GM12878 (cell line): ENCODE data around the gene CDKL5.

ENCODE experiments used
- CTCF ChIP-seq, 3 experiments: IDR thresholded peaks in 2 of 3; conservative IDR thresholded peaks in 1 of 3; 2 replicates each; pipeline ENCODE4 v1.5.1; 2011; ENCODE audit warnings: low read depth in 3 of 3, low read length in 3 of 3, mild to moderate bottlenecking in 3 of 3, control low read depth in 2 of 3, moderate library complexity in 2 of 3, inconsistent platforms in 1 of 3, mixed read lengths in 1 of 3; ENCODE audit not compliant: control insufficient read depth in 2 of 3, insufficient read depth in 1 of 3; ENCODE audit errors: extremely low read depth in 1 of 3
- E2F8 ChIP-seq: fragments of 450-650 bp; IDR thresholded peaks from 2 replicates; pipeline ENCODE4 v1.6.1; 2018; ENCODE audit warnings: mild to moderate bottlenecking, low read depth, moderate library complexity; ENCODE audit not compliant: partially characterized antibody
- EZH2 ChIP-seq: IDR thresholded peaks from 2 replicates; pipeline ENCODE4 v1.6.1; 2012; ENCODE audit warnings: low read depth, mild to moderate bottlenecking, control low read depth, inconsistent platforms, low read length, borderline replicate concordance; ENCODE audit not compliant: control insufficient read depth
- RAD21 ChIP-seq: IDR thresholded peaks from 2 replicates; pipeline ENCODE4 v1.6.1; 2011; ENCODE audit warnings: mild to moderate bottlenecking, low read depth, low read length, moderate library complexity; ENCODE audit not compliant: insufficient read depth
- SIX5 ChIP-seq: IDR thresholded peaks from 2 replicates; pipeline ENCODE4 v1.6.1; 2011; ENCODE audit warnings: mild to moderate bottlenecking, low read depth, low read length, moderate library complexity; ENCODE audit not compliant: severe bottlenecking
- SUZ12 ChIP-seq: fragments of 200-600 bp; sonication (generic); IDR thresholded peaks from one replicate; pipeline ENCODE4 v1.6.1; 2018; ENCODE audit warnings: antibody characterized with exemption, mild to moderate bottlenecking; ENCODE audit not compliant: unreplicated experiment
- USF2 ChIP-seq: IDR thresholded peaks from 2 replicates; pipeline ENCODE4 v1.6.1; 2011; ENCODE audit warnings: low read depth, low read length, improper control_type of control experiment, borderline replicate concordance
- ZBTB40 ChIP-seq: fragments of 450-650 bp; IDR thresholded peaks from 2 replicates; pipeline ENCODE4 v1.6.1; 2016; ENCODE audit warnings: mild to moderate bottlenecking, moderate library complexity, borderline replicate concordance

GRCh38 chrX:18582910-18583493 lies 157.6 kb downstream of the CDKL5 start:
- TF ChIP-seq E2F8: no peak
- no peak for TF ChIP-seq CTCF (IDR thresholded peaks at IDR 0.05 in 2 of 3, conservative IDR thresholded peaks at IDR 0.05 in 1 of 3; ENCODE audit: control insufficient read depth in 2 of 3, extremely low read depth in 1 of 3, insufficient read depth in 1 of 3, low read depth in 3 of 3, low read length in 3 of 3)
- no peak for TF ChIP-seq USF2
- TF ChIP-seq ZBTB40: no peak
- no peak for TF ChIP-seq SUZ12
- TF ChIP-seq EZH2: no peak
- TF ChIP-seq RAD21: no peak
- TF ChIP-seq SIX5: no peak
